GM06990 (cell line): ENCODE data around the gene TMTC3.
A peak's percentile ranks its signal among the peaks of the same experiment; 100 is the strongest.

Experiments used
- DNase-seq: peaks from one replicate; pipeline ENCODE4 v3.0.0-alpha.2; 2011; ENCODE audit not compliant: insufficient read length; ENCODE audit errors: extremely low read depth
- H3K27me3 ChIP-seq: replicated peaks from 2 replicates; pipeline ENCODE4 v1.6.0; 2011; ENCODE audit warnings: low read length; ENCODE audit not compliant: control insufficient read depth, insufficient read depth
- H3K36me3 ChIP-seq: 2 replicates; pipeline ENCODE4 v1.5.1; 2011; ENCODE audit warnings: low read length; ENCODE audit not compliant: control insufficient read depth, insufficient read depth
- H3K4me3 ChIP-seq: replicated peaks from 2 replicates; pipeline ENCODE4 v1.5.1; 2011; ENCODE audit warnings: low read depth, mild to moderate bottlenecking, control low read depth, low read length
- CTCF ChIP-seq: IDR thresholded peaks from 2 replicates; pipeline ENCODE4 v1.5.1; 2011; ENCODE audit warnings: low read length, control low read depth, mild to moderate bottlenecking, inconsistent platforms; ENCODE audit not compliant: insufficient read depth, poor library complexity, severe bottlenecking

TMTC3 gene

GRCh38 chr12:88228720-88229119, 86.6 kb downstream of the TMTC3 start:
- no peaks in the 10 kb centered on the region for H3K36me3 ChIP-seq
- no peaks in the 10 kb centered on the region for H3K27me3 ChIP-seq
- TF ChIP-seq CTCF, result no peak
- no peak for DNase-seq
- H3K4me3 ChIP-seq, result no peak overlapping the region

- no peak overlapping the region for H3K4me3 ChIP-seq
- no peak for TF ChIP-seq CTCF
- H3K36me3 ChIP-seq, result no peaks in the 10 kb centered on the region
- DNase-seq, result no peak
- no peaks in the 10 kb centered on the region for H3K27me3 ChIP-seq
Measured at GRCh38 chr12:88230271-88230670, 88.2 kb downstream of the TMTC3 start.

GRCh38 chr12:88235183-88235833, 93.2 kb downstream of the TMTC3 start:
- no peaks in the 10 kb centered on the region for H3K36me3 ChIP-seq
- peak; percentile 25 for DNase-seq
- H3K27me3 ChIP-seq, result no peaks in the 10 kb centered on the region
- TF ChIP-seq CTCF, result no peak
- no peak overlapping the region for H3K4me3 ChIP-seq

GRCh38 chr12:88237954-88238353, 95.8 kb downstream of the TMTC3 start:
- H3K36me3 ChIP-seq, result no peaks in the 10 kb centered on the region
- no peak overlapping the region for H3K4me3 ChIP-seq
- TF ChIP-seq CTCF, result no peak
- no peak for DNase-seq
- no peaks in the 10 kb centered on the region for H3K27me3 ChIP-seq

GRCh38 chr12:88238406-88238805, 96.3 kb downstream of the TMTC3 start:
- H3K27me3 ChIP-seq, result no peaks in the 10 kb centered on the region
- H3K4me3 ChIP-seq, result no peak overlapping the region
- no peak for TF ChIP-seq CTCF
- no peak for DNase-seq
- H3K36me3 ChIP-seq, result no peaks in the 10 kb centered on the region

GRCh38 chr12:88241862-88242570, 99.9 kb downstream of the TMTC3 start:
- H3K4me3 ChIP-seq, result no peak overlapping the region
- H3K27me3 ChIP-seq, result no peaks in the 10 kb centered on the region
- DNase-seq, result no peak
- TF ChIP-seq CTCF, result no peak
- no peaks in the 10 kb centered on the region for H3K36me3 ChIP-seq
